Stimulated activated CD4-positive, alpha-beta T cell treated with anti-CD3 and anti-CD28 coated beads, Interleukin-15, amount 100 ng/mL, for 1 hour (primary cell): ENCODE measurements around the gene C11orf54.

ENCODE experiments used
- DNase-seq, 2 donors: peaks; one replicate each; pipeline ENCODE4 v3.0.0-alpha.2; 2020; ENCODE audit warnings: low read depth in 1 of 2, low spot score in 1 of 2

The C11orf54 gene

GRCh38 chr11:93741094-93741881, at the start of gene C11orf54, which contains the start of gene TAF1D:
TSS of gene C11orf54 (plus strand) at chr11:93741672. CDS start at chr11:93747394, 5,722 bp downstream.
TSS of gene TAF1D (minus strand) at chr11:93741495. CDS start at chr11:93739304, 2,191 bp downstream.
- peak; percentile 85 to 88 for DNase-seq

GRCh38 chr11:93694109-93694508, 47.4 kb upstream of the C11orf54 start:
- no peak for DNase-seq

GRCh38 chr11:93694557-93694956, 46.9 kb upstream of the C11orf54 start:
- DNase-seq: no peak

GRCh38 chr11:93697611-93698010, 43.9 kb upstream of the C11orf54 start:
- no peak for DNase-seq

GRCh38 chr11:93700830-93701229, 40.6 kb upstream of the C11orf54 start:
- no peak for DNase-seq

- no peak for DNase-seq
Observed at GRCh38 chr11:93704237-93704636, 37.2 kb upstream of the C11orf54 start.

- no peak for DNase-seq
Observed at GRCh38 chr11:93710239-93710638, 31.2 kb upstream of the C11orf54 start.

- DNase-seq: no peak
Observed at GRCh38 chr11:93712678-93713077, 28.8 kb upstream of the C11orf54 start.

GRCh38 chr11:93715797-93716396, 25.6 kb upstream of the C11orf54 start:
- DNase-seq: no peak

GRCh38 chr11:93717501-93717900, 24.0 kb upstream of the C11orf54 start:
- DNase-seq: no peak

- DNase-seq: no peak
Observed at GRCh38 chr11:93718057-93718563, 23.4 kb upstream of the C11orf54 start.

GRCh38 chr11:93719310-93719709, 22.2 kb upstream of the C11orf54 start:
- DNase-seq: no peak

- no peak for DNase-seq
Observed at GRCh38 chr11:93720522-93720921, 20.9 kb upstream of the C11orf54 start.

- no peak for DNase-seq
Observed at GRCh38 chr11:93724089-93724488, 17.4 kb upstream of the C11orf54 start.

- no peak for DNase-seq
Observed at GRCh38 chr11:93727985-93728791, 13.3 kb upstream of the C11orf54 start.

GRCh38 chr11:93728792-93729128, 12.7 kb upstream of the C11orf54 start:
- DNase-seq: no peak

GRCh38 chr11:93729129-93729616, 12.3 kb upstream of the C11orf54 start:
- DNase-seq: no peak

- no peak for DNase-seq
Observed at GRCh38 chr11:93730108-93731107, 11.1 kb upstream of the C11orf54 start.

GRCh38 chr11:93732237-93732892, 9.1 kb upstream of the C11orf54 start:
- no peak for DNase-seq

GRCh38 chr11:93733474-93733873, 8.0 kb upstream of the C11orf54 start:
- no peak for DNase-seq
